ENCODE data around the gene NACC2. TPM values are rescaled to one million over a fixed set of nuclear protein-coding genes. Genes with fewer than 3 reads are reported as not detected.

The NACC2 gene
- total RNA-seq, 1 experiment from 2014 or later = 62.0 TPM

- ChIA-PET POLR2A (no interaction called here), CTCF (no interaction called here)
- intact Hi-C loops (cut with micrococcal nuclease; ENCODE audit: unreplicated experiment) (no loop called here), in situ Hi-C loops (cut with HindIII; ENCODE audit: low pct_unique_long_range_greater_than_20kb, low sequenced_read_pairs) (no loop called here)
- TF ChIP-seq, protein P1, sequence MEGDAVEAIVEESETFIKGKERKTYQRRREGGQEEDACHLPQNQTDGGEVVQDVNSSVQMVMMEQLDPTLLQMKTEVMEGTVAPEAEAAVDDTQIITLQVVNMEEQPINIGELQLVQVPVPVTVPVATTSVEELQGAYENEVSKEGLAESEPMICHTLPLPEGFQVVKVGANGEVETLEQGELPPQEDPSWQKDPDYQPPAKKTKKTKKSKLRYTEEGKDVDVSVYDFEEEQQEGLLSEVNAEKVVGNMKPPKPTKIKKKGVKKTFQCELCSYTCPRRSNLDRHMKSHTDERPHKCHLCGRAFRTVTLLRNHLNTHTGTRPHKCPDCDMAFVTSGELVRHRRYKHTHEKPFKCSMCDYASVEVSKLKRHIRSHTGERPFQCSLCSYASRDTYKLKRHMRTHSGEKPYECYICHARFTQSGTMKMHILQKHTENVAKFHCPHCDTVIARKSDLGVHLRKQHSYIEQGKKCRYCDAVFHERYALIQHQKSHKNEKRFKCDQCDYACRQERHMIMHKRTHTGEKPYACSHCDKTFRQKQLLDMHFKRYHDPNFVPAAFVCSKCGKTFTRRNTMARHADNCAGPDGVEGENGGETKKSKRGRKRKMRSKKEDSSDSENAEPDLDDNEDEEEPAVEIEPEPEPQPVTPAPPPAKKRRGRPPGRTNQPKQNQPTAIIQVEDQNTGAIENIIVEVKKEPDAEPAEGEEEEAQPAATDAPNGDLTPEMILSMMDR (IDR thresholded peaks at IDR 0.05) = no peak
- peak; percentile 52; the same call in 1 of the 2 replicates for TF ChIP-seq TCF7L2 (IDR thresholded peaks at IDR 0.05; ENCODE audit: low read depth, low read length)
- DNase-seq (ENCODE audit: low read depth, low spot score) = no peak
- Histone ChIP-seq H3K36me3 (ENCODE audit: control insufficient read depth, insufficient read depth, low read length) (no peaks in the 10 kb centered on the region), H3K27ac (ENCODE audit: low read length) (no peak overlapping the region), H3K4me3 (ENCODE audit: low read depth in 2 of 2, low read length in 2 of 2) (no peak overlapping the region), H3K27me3 (ENCODE audit: control insufficient read depth, insufficient read depth, low read length) (no peaks in the 10 kb centered on the region), H3K9me3 (ENCODE audit: control insufficient read depth, insufficient read depth, low read depth, low read length) (no peaks in the 10 kb centered on the region), H3K4me1 (ENCODE audit: control insufficient read depth, insufficient read depth, low read length) (peaks cover 12% of the 10 kb centered on the region)
- no TSS peak for BruUV-seq (replicated peaks)
- no peak; the same call in 1 of the 2 replicates for ATAC-seq
Observed at GRCh38 chr9:135983208-135984071, 111.6 kb downstream of the NACC2 start.

DNA sequence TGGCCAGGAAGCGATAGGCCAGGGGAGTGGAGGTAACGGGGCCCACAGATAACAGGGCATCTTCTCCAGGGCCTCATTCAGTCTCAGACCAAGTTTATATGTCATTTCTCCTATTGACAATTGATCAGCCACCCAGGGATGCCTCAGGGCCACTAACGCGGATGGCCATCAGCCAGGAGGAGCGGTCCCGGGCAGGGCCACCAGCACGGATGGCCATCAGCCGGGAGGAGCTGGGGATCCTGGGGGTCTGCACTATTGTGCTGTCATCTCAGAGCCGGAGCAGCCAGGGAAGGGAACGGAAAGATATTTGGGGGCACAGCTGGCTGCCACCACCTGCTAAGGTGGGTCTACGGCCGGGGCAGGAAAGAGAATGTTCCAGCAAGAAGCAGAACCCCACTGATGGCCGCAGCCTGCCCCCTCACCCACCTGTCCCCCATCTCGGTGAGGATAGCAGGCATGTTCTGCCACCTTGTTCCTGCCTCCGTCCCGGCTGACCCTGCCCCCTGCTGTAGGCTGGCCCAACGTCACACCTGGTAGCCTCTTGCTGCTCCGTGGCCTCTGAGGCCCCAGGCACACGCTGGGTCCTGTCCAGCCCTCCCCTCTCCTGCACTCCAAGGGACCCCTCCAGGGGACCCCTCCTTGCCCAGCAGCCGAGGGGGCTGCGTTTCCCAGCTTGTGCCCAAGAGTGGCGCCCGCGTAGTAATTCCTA, 112.4 kb downstream of the NACC2 start:
- no peak overlapping the region for H3K4me3 ChIP-seq (ENCODE audit: low read depth in 2 of 2, low read length in 2 of 2)
- no peaks in the 10 kb centered on the region for H3K36me3 ChIP-seq (ENCODE audit: control insufficient read depth, insufficient read depth, low read length)
- no peaks in the 10 kb centered on the region for H3K9me3 ChIP-seq (ENCODE audit: control insufficient read depth, insufficient read depth, low read depth, low read length)
- DNase-seq (ENCODE audit: low read depth, low spot score) (no peak), ATAC-seq (no peak)
- TF ChIP-seq SIN3A (IDR thresholded peaks at IDR 0.05; ENCODE audit: borderline replicate concordance, insufficient read depth, low read depth, low read length) = no peak
- no peak for TF ChIP-seq REST (IDR thresholded peaks at IDR 0.05; ENCODE audit: insufficient read depth in 1 of 2, low read depth in 2 of 2, low read length in 1 of 2)
- TF ChIP-seq, protein P1 (IDR thresholded peaks at IDR 0.05) = no peak
- TF ChIP-seq POLR2AphosphoS5 (IDR thresholded peaks at IDR 0.05; ENCODE audit: low read depth, low read length) = no peak
- no peak for TF ChIP-seq TCF7L2 (IDR thresholded peaks at IDR 0.05; ENCODE audit: low read depth, low read length)
- ChIA-PET CTCF (no interaction called here), POLR2A (no interaction called here)
- in situ Hi-C loops (cut with HindIII; ENCODE audit: low pct_unique_long_range_greater_than_20kb, low sequenced_read_pairs) = no loop called here
- H3K4me1 ChIP-seq (ENCODE audit: control insufficient read depth, insufficient read depth, low read length) = peaks cover 12% of the 10 kb centered on the region
- intact Hi-C loops (cut with micrococcal nuclease; ENCODE audit: unreplicated experiment) = no loop called here
- BruUV-seq (replicated peaks) = no TSS peak
- no peak overlapping the region for H3K27ac ChIP-seq (ENCODE audit: low read length)
- H3K27me3 ChIP-seq (ENCODE audit: control insufficient read depth, insufficient read depth, low read length) = no peaks in the 10 kb centered on the region
